GM18861 (cell line): ENCODE measurements around the gene HCN4.
"Not testable (repeated sequence)": the region's sequence is repeated elsewhere in the genome, so short reads cannot be mapped to it uniquely, and the experiment has no call there.

Experiments used
- ATAC-seq: cut with Tn5 transposase; IDR thresholded peaks from one replicate; pipeline ENCODE4 v1.9.1; 2021; ENCODE audit not compliant: unreplicated experiment

HCN4 gene

DNA sequence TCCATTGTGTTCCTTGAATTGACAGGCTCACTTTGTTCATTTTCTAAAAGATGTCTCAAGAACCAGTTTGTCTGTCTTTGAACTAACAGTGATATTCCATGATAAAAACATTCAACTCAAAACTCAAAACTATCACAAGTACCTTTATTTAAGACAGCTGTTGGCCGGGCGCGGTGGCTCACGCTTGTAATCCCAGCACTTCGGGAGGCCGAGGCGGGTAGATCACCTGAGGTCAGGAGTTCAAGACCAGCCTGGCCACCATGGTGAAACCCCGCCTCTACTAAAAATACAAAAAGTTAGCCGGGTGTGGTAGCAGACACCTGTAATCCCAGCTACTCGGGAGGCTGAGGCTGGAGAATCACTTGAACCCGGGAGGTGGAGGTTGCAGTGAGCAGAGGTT is 68.5 kb downstream of the HCN4 start:
- ATAC-seq = not testable (repeated sequence)

DNA sequence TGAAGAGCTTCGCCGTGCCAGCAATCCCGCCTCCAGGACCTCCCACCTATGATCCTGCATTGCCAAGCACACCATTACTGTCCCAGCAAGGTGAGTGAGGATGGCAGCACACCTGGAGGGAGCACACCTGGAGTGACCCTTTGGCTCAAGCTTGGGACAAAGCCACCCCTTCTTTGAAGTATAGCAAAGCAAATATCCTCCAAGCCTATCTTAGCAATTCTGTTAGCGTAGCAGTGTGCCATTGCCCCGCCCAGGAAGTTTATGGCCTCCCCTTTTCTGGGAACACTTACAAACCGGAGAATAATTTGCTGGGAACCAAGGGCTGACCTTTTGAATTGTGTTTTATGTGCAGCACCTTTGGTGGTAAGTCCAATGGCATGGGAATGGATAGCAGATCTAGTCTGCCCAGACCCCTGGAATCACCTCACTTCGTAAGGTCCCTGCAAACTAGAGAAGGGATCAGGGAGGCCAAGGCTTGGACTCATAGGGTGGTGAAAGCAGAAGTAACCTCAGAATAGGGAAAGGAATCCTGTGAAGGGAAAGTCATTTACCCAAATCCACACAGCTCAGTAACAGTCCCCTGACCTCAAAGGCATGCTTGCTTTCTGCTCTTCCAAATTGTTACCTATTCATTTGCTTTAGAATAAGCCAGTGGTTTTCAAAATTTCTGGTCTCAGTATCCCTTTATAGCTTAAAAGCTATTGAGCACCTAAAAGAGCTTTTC is 70.1 kb downstream of the HCN4 start:
- ATAC-seq = no peak

DNA sequence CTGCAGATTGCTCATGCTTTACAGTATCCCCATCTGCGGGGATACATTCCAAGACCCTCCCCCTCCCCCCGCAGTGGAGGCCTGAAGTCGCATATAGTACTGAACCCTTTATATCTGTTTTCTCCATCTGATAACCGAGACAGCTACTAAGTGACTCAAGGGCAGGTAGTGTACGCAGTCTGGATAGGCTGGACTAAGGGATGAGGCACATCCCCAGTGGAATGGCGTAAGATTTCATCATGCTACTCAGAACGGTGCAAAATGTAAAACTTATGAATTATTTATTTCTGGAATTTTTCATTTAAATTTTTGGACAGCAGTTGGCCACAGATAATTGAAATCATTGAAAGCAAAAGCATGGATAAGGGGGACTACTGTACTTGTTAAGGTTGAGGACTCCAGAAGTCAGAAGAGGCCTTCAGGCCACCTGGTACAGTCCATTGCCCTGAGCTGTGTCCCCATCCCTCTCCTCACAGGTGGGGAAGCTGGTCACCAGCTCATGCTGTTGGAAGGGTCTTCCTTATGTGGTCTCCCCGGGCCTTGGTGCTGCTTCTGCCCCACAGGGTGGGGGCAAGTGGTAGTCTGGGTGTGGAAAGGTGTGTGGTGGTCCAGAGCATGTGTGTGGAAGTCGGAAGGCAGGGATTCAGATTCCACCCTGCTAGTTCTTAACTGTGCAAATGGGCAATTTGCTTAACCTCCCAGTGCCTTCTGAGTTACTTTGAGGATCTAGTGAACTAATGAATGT is 72.0 kb downstream of the HCN4 start:
- no peak for ATAC-seq

DNA sequence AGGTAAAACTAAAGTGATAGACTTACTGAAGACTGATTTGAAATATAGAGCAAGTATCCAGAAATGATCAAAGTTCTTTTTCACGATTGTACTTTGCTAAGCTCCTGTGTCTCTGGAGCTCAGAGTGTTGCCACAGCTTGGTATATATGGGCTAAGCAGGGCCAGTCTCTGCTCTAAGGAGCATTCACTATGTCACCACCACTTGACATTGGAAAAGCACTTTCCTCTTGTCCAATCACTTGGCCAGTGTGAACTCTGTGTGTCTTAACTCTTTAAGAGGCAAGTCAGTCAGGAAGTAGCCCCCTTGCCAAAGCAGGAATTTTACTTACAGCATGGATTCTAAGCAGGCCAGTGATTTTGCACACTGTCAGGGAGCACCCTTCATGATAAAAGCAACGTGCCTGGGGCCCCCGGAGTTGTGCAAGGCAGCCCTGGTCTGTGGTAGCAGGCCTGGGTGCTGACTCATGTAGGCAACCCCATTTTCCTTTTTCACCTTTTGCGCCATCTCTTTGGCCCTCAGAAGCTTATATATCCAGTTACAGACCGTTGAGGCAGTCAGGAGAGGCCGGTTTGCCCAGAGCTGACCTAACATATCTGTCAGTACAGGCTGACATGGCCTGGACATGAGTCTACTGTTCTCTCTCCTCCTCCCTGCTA is 73.0 kb downstream of the HCN4 start:
- no peak for ATAC-seq

GRCh38 chr15:73293773-73294172 is 75.0 kb downstream of the HCN4 start:
- ATAC-seq = no peak

DNA sequence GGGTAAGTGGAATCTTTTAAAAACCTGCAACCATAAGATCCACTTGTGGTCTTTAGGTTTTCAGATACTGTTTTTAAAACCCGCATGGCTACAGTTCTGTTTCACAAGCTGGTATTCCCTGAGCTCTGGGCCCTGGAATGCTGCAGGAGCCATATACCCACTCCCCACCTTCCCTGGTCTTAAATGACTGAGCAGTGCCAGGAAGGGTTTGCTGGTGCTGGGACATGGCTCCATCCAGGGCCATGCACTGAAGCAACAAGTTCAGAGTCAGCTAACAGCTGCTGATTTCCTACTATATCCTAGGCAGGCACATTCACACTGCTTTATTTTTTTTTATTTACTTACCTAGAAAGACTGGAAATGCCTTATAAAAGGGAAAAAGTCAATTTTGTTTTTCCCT is 77.3 kb downstream of the HCN4 start:
- no peak for ATAC-seq

DNA sequence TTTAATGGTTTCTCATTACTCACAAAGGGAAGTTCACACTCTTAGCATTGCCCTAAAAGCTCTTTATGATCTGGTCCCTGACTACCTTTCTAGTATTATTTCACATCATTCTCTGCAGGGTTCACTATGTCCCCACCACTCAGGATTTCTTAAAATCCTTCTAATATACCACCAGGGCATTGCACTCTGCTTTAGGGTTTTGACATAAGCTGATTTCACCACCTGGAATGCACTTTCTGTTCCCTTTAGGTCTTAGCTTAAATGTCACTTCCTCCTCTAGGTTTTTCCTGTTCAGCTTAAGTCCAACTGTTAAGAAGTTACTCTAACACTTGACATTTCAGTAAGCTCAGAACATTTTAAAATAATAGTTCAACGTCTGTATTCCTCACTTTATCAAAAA is 81.7 kb downstream of the HCN4 start:
- ATAC-seq = no peak

GRCh38 chr15:73286311-73286710 is 82.4 kb downstream of the HCN4 start:
- ATAC-seq = no peak

DNA sequence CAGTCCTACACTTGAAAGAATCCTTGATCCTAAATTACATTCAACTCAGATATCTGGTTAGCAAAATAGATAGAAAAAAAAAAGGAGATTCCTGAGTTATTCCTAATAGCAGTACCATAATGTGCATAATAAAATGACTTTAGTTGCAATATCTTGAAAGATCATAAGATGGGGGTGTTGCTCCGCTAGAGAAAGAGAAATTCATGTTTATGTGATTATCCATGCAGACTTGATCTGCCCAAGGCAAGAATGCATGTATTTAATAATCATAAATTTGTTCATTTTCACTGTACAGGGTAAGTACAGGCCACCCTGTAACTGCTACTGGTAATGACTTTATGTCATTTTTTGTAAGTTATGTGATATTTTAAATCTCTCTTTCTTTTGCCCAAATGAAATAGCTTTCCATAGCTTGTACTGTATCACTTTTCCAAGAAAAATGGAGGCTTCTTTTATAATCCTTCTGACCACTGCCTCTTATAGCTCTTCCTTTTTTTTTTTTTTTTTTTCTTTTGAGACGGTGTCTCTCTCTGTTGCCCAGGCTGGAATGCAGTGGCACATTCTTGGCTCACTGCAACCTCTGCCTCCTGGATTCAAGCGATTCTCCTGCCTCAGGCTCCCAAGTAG is 84.6 kb downstream of the HCN4 start:
- ATAC-seq = no peak

DNA sequence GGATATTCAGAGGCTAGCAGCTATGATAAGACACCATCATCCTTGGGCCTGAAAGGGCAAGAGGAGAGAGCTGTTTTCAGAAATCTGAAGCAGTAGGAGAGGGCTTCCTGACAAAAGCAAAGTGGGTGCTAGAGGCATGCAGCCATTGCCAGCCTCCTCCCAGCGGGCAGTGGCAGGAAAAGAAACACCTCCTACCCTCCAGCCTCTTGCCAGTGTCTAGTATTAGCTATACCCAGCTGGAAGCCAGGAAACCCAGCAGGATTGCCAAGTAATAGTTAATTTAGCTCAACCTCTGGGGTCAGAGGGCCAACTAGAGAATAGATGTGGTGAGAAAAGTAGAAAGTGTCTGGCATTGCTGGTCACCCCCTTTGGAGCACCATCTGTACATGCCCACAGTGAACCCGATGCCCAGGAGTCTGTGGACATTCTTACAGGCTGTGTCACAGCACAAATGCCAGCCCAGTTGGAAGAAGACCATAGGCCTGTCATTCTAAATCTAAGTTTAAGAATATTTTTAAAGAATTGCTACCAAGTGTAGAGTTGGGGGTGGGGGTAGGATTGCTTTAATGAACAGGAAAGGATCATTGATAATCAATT is 85.3 kb downstream of the HCN4 start:
- no peak for ATAC-seq

DNA sequence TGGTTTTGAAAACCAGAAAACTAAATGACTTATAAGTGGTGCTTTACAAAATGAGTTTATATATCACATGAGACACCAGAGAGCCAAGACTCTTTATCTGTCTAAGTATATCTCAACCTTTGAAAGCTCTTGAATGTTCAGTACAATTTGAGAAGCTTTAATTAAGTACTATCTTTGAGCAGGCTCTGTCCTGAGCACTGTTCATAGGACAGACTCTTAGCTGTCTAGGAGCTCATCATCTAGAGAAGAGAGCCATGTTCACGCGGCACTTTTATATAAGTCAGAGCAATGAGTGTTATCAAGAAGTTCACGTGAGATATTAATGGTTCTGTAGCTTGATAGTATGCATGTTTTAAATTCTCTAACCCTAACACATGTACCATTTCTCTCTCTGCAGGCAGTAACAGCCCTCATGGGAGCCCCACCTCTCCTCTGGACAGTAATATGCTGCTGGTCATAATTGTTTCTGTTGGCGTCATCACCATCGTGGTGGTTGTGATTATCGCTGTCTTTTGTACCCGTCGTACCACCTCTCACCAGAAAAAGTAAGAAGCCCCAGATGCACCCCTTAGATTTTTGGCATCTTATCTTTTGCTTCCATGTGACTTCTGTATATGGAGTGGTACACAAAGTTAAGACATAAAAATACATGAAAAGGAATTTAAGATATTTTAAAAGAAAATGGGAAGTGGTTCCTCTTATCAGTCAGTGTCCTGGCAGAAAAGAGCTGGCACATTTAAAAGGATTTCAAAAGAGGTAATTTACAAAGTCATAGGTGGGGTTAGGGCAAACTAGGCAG is 86.0 kb downstream of the HCN4 start:
- ATAC-seq = no peak

DNA sequence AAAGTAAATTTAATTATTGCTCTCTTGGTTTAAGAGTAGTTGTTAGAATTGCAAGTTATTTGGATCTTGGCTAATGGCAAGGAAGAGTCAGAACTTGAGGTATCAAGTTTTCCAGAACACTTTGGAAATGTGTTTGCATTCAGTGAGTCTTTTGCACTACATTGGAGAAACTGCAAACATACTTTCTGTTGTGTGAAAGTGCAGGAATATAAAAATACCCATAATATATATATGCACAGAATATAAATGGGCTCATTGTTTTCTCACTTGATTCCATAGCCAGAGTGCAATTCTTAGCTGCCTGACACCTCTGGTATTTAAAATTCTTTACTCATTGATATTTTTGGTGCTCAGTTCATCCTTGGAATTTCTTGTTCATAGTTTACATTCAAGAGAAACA is 92.9 kb downstream of the HCN4 start:
- no peak for ATAC-seq

- no peak for ATAC-seq
These were observed 95.4 kb downstream of the HCN4 start for GRCh38 chr15:73273181-73274002.

DNA sequence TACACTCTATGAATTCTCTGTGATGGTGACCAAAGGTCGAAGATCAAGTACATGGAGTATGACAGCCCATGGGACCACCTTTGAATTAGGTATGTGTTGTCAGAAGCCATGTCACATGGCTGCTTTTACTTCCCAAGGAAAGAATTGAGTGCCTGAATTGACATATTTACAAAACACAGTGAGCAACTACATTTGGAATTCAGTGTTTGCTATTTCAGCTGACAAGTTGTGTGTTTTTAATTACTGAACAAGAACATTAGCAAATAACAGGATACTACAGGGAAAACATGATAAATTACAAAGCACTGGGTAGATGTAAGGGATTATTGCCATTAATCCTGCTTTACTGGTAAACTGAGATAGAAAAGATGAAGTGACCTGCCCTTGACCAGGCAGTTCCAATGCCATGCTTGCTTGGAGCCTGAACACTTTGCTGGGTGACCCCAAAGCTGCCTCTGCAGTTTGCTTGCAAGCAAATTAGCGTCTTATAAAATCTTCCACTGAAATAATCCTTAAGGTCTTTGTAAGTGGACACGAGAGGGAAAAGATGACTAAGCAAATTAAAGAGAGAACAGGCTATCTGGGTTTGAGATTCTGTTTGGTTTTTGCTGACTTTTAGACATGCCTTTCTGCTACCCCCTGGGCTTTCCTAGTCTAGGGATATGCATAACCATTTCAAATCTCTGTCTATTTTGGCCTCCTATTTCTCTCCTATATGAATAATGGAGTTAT is 98.2 kb downstream of the HCN4 start:
- no peak for ATAC-seq
